Gastrocnemius medialis (tissue), 4 donors: ENCODE results near the gene NAV2. TPM values are rescaled to one million over a fixed set of nuclear protein-coding genes. Genes with fewer than 3 reads are reported as not detected.

Source experiments
- ATAC-seq, 2 donors: fragments of 150-250 bp; one replicate each; pipeline ENCODE4 v1.9.1; 2016
- DNase-seq, 2 donors: peaks; one replicate each; pipeline ENCODE4 v3.0.0-alpha.2; 2019
- H3K27ac ChIP-seq, 4 donors: fragments of 200-600 bp; sonication (generic); 1 replicate in 1 of 4; 2 replicates in 3 of 4; pipeline ENCODE4 v1.5.1; 2016 to 2018; ENCODE audit warnings: mild to moderate bottlenecking in 2 of 4, moderate library complexity in 1 of 4
- H3K27me3 ChIP-seq, 3 donors: fragments of 200-600 bp; sonication (generic) in 2 of 3; 1 replicate in 1 of 3; 2 replicates in 2 of 3; pipeline versions ENCODE4 v1.5.1 to v1.6.0; 2016 to 2019; ENCODE audit warnings: mild to moderate bottlenecking in 1 of 3, moderate library complexity in 1 of 3
- H3K36me3 ChIP-seq, 2 donors: fragments of 200-600 bp; sonication (generic) in 1 of 2; one replicate each; pipeline ENCODE4 v1.5.1; 2017 to 2018
- H3K4me1 ChIP-seq, 2 donors: fragments of 200-600 bp; sonication (generic) in 1 of 2; one replicate each; pipeline ENCODE4 v1.5.1; 2016 to 2017; ENCODE audit warnings: mild to moderate bottlenecking in 2 of 2
- H3K4me3 ChIP-seq, 4 donors: fragments of 200-600 bp; sonication (generic) in 3 of 4; 1 replicate in 1 of 4; 2 replicates in 3 of 4; pipeline ENCODE4 v1.5.1; 2016 to 2019; ENCODE audit warnings: mild to moderate bottlenecking in 2 of 4
- H3K9me3 ChIP-seq, 3 donors: fragments of 200-600 bp; sonication (generic) in 2 of 3; 1 replicate in 1 of 3; 2 replicates in 2 of 3; pipeline ENCODE4 v1.5.1; 2016 to 2019
- CTCF ChIP-seq, 5 experiments: fragments of 450-650 bp in 3 of 5; fragments of 200-600 bp in 2 of 5; sonication (generic) in 2 of 5; IDR thresholded peaks in 4 of 5; conservative IDR thresholded peaks in 1 of 5; 1 replicate in 4 of 5; 2 replicates in 1 of 5; pipeline ENCODE4 v1.5.1; 2016 to 2019; ENCODE audit warnings: antibody characterized with exemption in 5 of 5, mild to moderate bottlenecking in 3 of 5, moderate library complexity in 3 of 5
- POLR2A ChIP-seq, 2 donors: fragments of 450-650 bp; IDR thresholded peaks; one replicate each; pipeline ENCODE4 v1.6.1; 2017; ENCODE audit warnings: antibody characterized with exemption in 2 of 2, mild to moderate bottlenecking in 2 of 2, moderate library complexity in 2 of 2
- in situ Hi-C, 4 donors: fragments of 200-750 bp; cut with MboI; loops; one replicate each; pipeline versions ENCODE4 v1.15.0 to v1.8.0; 2017; ENCODE audit warnings: low sequenced_read_pairs in 4 of 4
- intact Hi-C: fragments of 100-400 bp; cut with DNase I; formaldehyde crosslinking; loops from one replicate; pipeline ENCODE4 v1.15.1; 2023; ENCODE audit warnings: low total_unique reads
- total RNA-seq, 4 donors: library from RNA; depleted of rRNA; stranded (reverse); fragments of >200 nt; gene quantifications; one replicate each; pipeline versions ENCODE4 v1.1.0 to v1.2.3, GENCODE V29; 2016

Gene NAV2
- total RNA-seq, 4 donors from 2014 or later: 3.2 to 7.7 (median 5.5) TPM

- intact Hi-C loops: loop anchor here (5.0 kb wide), 1 partner anchor 68 kb away; no protein-coding TSS in a partner anchor
Measured at GRCh38 chr11:19673924-19674729, 38.5 kb upstream of the NAV2 start.

DNA sequence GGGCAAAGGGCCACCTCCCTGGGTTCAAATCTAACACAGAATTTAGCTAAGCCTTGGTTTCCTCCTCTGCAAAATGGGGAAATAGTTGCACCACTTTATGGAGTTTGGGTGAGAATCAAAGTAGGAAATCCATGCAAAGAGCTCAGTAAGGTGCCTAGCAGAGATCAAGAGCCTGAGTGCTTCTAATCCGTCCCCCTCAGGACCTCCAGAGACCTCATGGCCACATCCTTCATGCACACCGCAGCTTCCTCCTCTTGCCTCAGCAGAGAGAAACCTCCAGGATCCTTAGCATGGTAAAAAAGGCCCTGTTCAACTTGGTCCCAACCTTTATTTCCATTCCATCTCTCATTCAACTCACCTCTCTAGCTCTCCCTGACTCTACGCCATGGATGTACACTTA is 37.8 kb upstream of the NAV2 start:
- no peak overlapping the region for H3K4me3 ChIP-seq
- H3K27ac ChIP-seq: peak overlapping the region in 2 of 4 donors; percentile 55 to 60
- DNase-seq (no peak), ATAC-seq (no peak)
- H3K36me3 ChIP-seq: no peaks in the 10 kb centered on the region
- H3K27me3 ChIP-seq: no peaks in the 10 kb centered on the region
- no peaks in the 10 kb centered on the region for H3K9me3 ChIP-seq
- TF ChIP-seq POLR2A (IDR thresholded peaks at IDR 0.05) (no peak), CTCF (IDR thresholded peaks at IDR 0.05 in 4 of 5, conservative IDR thresholded peaks at IDR 0.05 in 1 of 5) (no peak)
- in situ Hi-C loops: no loop called here
- intact Hi-C loops: loop anchor here (5.0 kb wide), 2 partner anchors 37 to 67 kb away; partner anchors contain the start of gene NAV2
- H3K4me1 ChIP-seq: peaks cover 13 to 40% of the 10 kb centered on the region in 2 donors

More at GRCh38 chr11:19673924-19674729, 38.5 kb upstream of the NAV2 start:
- ATAC-seq: peak; percentile 76 to 82
- Histone ChIP-seq H3K4me1 (peaks cover 13 to 36% of the 10 kb centered on the region in 2 donors), H3K36me3 (no peaks in the 10 kb centered on the region), H3K27ac (peak overlapping the region; percentile 20 to 75 (median 58)), H3K9me3 (no peaks in the 10 kb centered on the region), H3K27me3 (no peaks in the 10 kb centered on the region), H3K4me3 (no peak overlapping the region)
- in situ Hi-C loops: no loop called here
- peak; percentile 63 to 79 for DNase-seq
- TF ChIP-seq POLR2A (IDR thresholded peaks at IDR 0.05) (no peak), CTCF (IDR thresholded peaks at IDR 0.05 in 4 of 5, conservative IDR thresholded peaks at IDR 0.05 in 1 of 5) (no peak)

DNA sequence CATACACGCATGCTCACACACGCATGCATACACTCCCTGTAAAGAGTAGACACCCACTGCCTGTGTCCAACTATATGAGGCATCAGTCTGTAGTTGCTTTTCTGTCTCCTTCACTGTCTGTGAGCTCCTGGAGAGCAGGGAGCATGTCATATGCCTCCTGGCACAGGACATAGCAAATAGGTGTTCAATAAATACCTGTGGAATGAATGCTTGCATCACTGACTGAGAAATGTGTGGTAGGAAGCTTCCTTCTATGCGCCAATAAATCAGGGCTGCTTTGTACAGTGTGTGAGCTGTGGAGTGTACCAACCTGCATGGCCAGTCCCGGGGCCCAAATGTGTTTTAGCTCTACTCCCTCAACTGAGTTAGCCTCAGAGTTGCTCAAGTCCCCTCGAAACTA is 37.2 kb upstream of the NAV2 start:
- Histone ChIP-seq H3K9me3 (no peaks in the 10 kb centered on the region), H3K27ac (peak overlapping the region; percentile 35 to 70 (median 56)), H3K4me1 (peaks cover 14 to 44% of the 10 kb centered on the region in 2 donors), H3K27me3 (no peaks in the 10 kb centered on the region), H3K4me3 (no peak overlapping the region), H3K36me3 (no peaks in the 10 kb centered on the region)
- DNase-seq (no peak), ATAC-seq (no peak)
- intact Hi-C loops (loop anchor here (5.0 kb wide), 1 partner anchor 37 kb away; the partner anchor contains the start of gene NAV2), in situ Hi-C loops (no loop called here)
- TF ChIP-seq CTCF (IDR thresholded peaks at IDR 0.05 in 4 of 5, conservative IDR thresholded peaks at IDR 0.05 in 1 of 5): no peak
- no peak for TF ChIP-seq POLR2A (IDR thresholded peaks at IDR 0.05)

DNA sequence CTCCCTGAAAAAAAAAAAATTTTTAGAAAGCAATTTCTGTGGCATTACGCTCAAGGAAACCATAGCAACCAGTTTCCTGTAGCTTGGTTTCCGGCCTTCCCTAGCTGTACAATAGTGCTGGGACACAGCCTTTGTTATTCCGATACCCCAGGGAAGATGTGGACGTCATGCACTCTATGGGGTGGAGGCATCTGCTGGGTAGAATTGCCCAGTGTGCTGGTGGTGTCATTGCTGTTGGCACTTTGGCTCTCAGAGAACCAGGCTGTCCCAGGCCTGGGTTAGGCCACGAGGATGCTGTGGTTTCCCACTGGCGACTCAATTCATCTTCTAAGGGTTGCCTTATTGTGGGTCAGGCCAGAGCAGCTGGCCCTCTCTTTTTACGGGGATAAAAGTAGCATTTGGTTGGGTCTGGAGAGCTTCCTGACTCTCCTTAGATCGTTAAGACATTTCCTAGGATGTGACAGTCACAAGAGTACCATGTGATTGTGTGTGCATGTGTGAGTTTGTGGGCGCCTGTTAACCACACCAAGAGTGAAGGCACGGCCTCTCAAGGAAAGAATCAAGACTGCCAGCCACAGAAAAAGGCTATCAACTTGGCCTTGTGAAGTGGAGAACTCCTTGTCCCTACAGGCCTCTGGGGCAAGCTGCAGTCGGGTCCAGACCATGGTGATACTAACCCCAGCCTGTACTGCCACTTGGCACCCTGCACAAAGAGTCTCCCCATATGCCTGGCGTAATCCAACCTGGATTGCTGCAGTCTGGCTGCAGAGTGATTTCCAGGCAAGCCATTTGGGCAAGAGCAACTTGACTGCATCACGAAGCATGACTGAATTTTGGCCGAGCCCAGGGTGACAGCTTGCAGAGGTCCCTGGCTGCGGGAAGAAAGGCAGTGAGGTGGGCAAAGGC is 35.9 kb upstream of the NAV2 start:
- ATAC-seq (peak; percentile 39 to 43), DNase-seq (peak in 1 of 2 donors; percentile 37)
- in situ Hi-C loops: no loop called here
- TF ChIP-seq POLR2A (IDR thresholded peaks at IDR 0.05) (no peak), CTCF (IDR thresholded peaks at IDR 0.05 in 4 of 5, conservative IDR thresholded peaks at IDR 0.05 in 1 of 5) (no peak)
- Histone ChIP-seq H3K36me3 (no peaks in the 10 kb centered on the region), H3K4me1 (peaks cover 18 to 50% of the 10 kb centered on the region in 2 donors), H3K4me3 (no peak overlapping the region), H3K27me3 (no peaks in the 10 kb centered on the region), H3K27ac (peak overlapping the region; percentile 57 to 66 (median 62)), H3K9me3 (no peaks in the 10 kb centered on the region)
- intact Hi-C loops: loop anchor here (5.0 kb wide), 1 partner anchor 36 kb away; the partner anchor contains the start of gene NAV2
